ENCODE measurements around the gene TTC39C. TPM values are rescaled to one million over a fixed set of nuclear protein-coding genes. Genes with fewer than 3 reads are reported as not detected.

Gene TTC39C
- total RNA-seq, 1 donor from 2014 or later = 12.8 TPM

DNA sequence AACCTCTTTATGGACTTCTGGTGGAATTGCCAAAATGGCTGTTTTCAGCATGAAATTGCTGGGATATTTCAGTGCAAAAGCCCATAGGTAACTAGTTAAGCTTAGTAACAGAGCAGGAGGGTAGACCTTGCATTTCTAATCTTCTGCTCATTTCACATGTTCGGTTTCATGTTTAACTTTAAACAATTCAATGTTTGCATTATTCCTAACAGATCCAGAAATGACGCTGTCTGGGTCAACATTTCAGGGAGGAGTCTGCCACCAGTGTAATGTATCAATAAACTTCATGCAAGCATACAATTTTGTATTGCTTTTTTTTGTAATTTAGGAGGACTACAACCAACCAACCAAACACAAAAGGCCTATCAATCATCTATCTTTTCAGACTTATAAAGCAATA is 146.8 kb downstream of the TTC39C start:
- TF ChIP-seq, protein P1, sequence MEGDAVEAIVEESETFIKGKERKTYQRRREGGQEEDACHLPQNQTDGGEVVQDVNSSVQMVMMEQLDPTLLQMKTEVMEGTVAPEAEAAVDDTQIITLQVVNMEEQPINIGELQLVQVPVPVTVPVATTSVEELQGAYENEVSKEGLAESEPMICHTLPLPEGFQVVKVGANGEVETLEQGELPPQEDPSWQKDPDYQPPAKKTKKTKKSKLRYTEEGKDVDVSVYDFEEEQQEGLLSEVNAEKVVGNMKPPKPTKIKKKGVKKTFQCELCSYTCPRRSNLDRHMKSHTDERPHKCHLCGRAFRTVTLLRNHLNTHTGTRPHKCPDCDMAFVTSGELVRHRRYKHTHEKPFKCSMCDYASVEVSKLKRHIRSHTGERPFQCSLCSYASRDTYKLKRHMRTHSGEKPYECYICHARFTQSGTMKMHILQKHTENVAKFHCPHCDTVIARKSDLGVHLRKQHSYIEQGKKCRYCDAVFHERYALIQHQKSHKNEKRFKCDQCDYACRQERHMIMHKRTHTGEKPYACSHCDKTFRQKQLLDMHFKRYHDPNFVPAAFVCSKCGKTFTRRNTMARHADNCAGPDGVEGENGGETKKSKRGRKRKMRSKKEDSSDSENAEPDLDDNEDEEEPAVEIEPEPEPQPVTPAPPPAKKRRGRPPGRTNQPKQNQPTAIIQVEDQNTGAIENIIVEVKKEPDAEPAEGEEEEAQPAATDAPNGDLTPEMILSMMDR (IDR thresholded peaks at IDR 0.05; ENCODE audit: insufficient read depth, low read depth, low read length) = no peak
- no peak for TF ChIP-seq EZH2 (IDR thresholded peaks at IDR 0.05; ENCODE audit: insufficient read depth, low read length)
- Mint-ChIP-seq H3K4me3 (ENCODE audit: unreplicated experiment) (no peak overlapping the region), H3K27me3 (ENCODE audit: low read depth, unreplicated experiment) (no peaks in the 10 kb centered on the region), H3K4me1 (ENCODE audit: low read depth, unreplicated experiment) (peaks cover 4% of the 10 kb centered on the region), H3K36me3 (ENCODE audit: low read depth, unreplicated experiment) (peaks cover 12% of the 10 kb centered on the region), H3K27ac (ENCODE audit: unreplicated experiment) (no peak overlapping the region), H3K9me3 (ENCODE audit: unreplicated experiment) (no peaks in the 10 kb centered on the region)
- no peak overlapping the region for H2AFZ ChIP-seq (ENCODE audit: low read depth, low read length)
- no peaks in the 10 kb centered on the region for H3K9me3 ChIP-seq (ENCODE audit: insufficient read depth, low read depth, low read length)
- H3K4me1 ChIP-seq (ENCODE audit: insufficient read depth, low read length) = no peaks in the 10 kb centered on the region
- FAIRE-seq = no peak
- no peak overlapping the region for H3K4me2 ChIP-seq (ENCODE audit: low read length)
- no peak overlapping the region for H3K4me3 ChIP-seq (ENCODE audit: insufficient read depth, low read depth, low read length)
- H3K27ac ChIP-seq (ENCODE audit: low read depth, low read length) = no peak overlapping the region
- no peak for DNase-seq (ENCODE audit: low read depth)
- no peak overlapping the region for H3K9ac ChIP-seq (ENCODE audit: low read length)
- no peaks in the 10 kb centered on the region for H4K20me1 ChIP-seq (ENCODE audit: insufficient read depth, low read length)
- H3K36me3 ChIP-seq (ENCODE audit: insufficient read depth, low read length) = peaks cover 13% of the 10 kb centered on the region
- no peaks in the 10 kb centered on the region for H3K79me2 ChIP-seq (ENCODE audit: insufficient read depth, low read length)
- H3K27me3 ChIP-seq (ENCODE audit: insufficient read depth, low read length) = no peaks in the 10 kb centered on the region

- no peaks in the 10 kb centered on the region for H3K27me3 ChIP-seq (ENCODE audit: insufficient read depth, low read length)
- Mint-ChIP-seq H3K36me3 (ENCODE audit: low read depth, unreplicated experiment) (peaks cover 5% of the 10 kb centered on the region), H3K27me3 (ENCODE audit: low read depth, unreplicated experiment) (no peaks in the 10 kb centered on the region), H3K27ac (ENCODE audit: unreplicated experiment) (no peak overlapping the region), H3K9me3 (ENCODE audit: unreplicated experiment) (peaks cover 2% of the 10 kb centered on the region), H3K4me3 (ENCODE audit: unreplicated experiment) (no peak overlapping the region), H3K4me1 (ENCODE audit: low read depth, unreplicated experiment) (peaks cover 11% of the 10 kb centered on the region)
- no peaks in the 10 kb centered on the region for H3K9me3 ChIP-seq (ENCODE audit: insufficient read depth, low read depth, low read length)
- no peaks in the 10 kb centered on the region for H3K36me3 ChIP-seq (ENCODE audit: insufficient read depth, low read length)
- no peak overlapping the region for H3K4me2 ChIP-seq (ENCODE audit: low read length)
- no peaks in the 10 kb centered on the region for H4K20me1 ChIP-seq (ENCODE audit: insufficient read depth, low read length)
- no peaks in the 10 kb centered on the region for H3K79me2 ChIP-seq (ENCODE audit: insufficient read depth, low read length)
- H3K4me3 ChIP-seq (ENCODE audit: insufficient read depth, low read depth, low read length) = no peak overlapping the region
- no peaks in the 10 kb centered on the region for H3K4me1 ChIP-seq (ENCODE audit: insufficient read depth, low read length)
- H3K9ac ChIP-seq (ENCODE audit: low read length) = no peak overlapping the region
- no peak overlapping the region for H3K27ac ChIP-seq (ENCODE audit: low read depth, low read length)
- no peak for DNase-seq (ENCODE audit: low read depth)
- TF ChIP-seq EZH2 (IDR thresholded peaks at IDR 0.05; ENCODE audit: insufficient read depth, low read length) = no peak
- TF ChIP-seq, protein P1 (IDR thresholded peaks at IDR 0.05; ENCODE audit: insufficient read depth, low read depth, low read length) = no peak
- no peak for FAIRE-seq
- no peak overlapping the region for H2AFZ ChIP-seq (ENCODE audit: low read depth, low read length)
Observed at GRCh38 chr18:24168496-24168895, 153.9 kb downstream of the TTC39C start.

DNA sequence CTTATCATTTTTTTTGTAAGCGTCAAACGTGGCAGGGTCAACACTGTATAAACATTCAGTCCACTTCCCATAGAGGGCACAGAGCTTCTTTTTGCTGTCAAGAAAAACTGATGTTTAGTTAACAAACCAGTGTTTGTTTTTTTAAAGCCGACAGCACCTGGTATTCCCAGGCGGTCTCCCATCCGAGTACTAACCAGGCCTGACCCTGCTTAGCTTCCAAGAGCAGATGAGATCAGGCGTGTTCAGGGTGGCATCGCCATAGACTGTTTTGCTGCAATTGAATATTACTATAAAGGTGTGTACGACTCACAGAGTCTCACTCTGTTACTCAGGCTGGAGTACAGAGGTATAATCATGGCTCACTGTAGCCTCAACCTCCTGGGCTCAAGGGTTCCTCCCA is 155.8 kb downstream of the TTC39C start:
- Mint-ChIP-seq H3K4me3 (ENCODE audit: unreplicated experiment) (no peak overlapping the region), H3K27ac (ENCODE audit: unreplicated experiment) (no peak overlapping the region), H3K27me3 (ENCODE audit: low read depth, unreplicated experiment) (no peaks in the 10 kb centered on the region), H3K9me3 (ENCODE audit: unreplicated experiment) (peaks cover 2% of the 10 kb centered on the region), H3K36me3 (ENCODE audit: low read depth, unreplicated experiment) (peaks cover 5% of the 10 kb centered on the region), H3K4me1 (ENCODE audit: low read depth, unreplicated experiment) (peaks cover 11% of the 10 kb centered on the region)
- no peak overlapping the region for H2AFZ ChIP-seq (ENCODE audit: low read depth, low read length)
- H3K9ac ChIP-seq (ENCODE audit: low read length) = no peak overlapping the region
- H3K4me2 ChIP-seq (ENCODE audit: low read length) = no peak overlapping the region
- DNase-seq (ENCODE audit: low read depth) (no peak), FAIRE-seq (no peak)
- no peak overlapping the region for H3K4me3 ChIP-seq (ENCODE audit: insufficient read depth, low read depth, low read length)
- no peak overlapping the region for H3K27ac ChIP-seq (ENCODE audit: low read depth, low read length)
- H3K4me1 ChIP-seq (ENCODE audit: insufficient read depth, low read length) = no peaks in the 10 kb centered on the region
- no peaks in the 10 kb centered on the region for H3K79me2 ChIP-seq (ENCODE audit: insufficient read depth, low read length)
- no peak for TF ChIP-seq EZH2 (IDR thresholded peaks at IDR 0.05; ENCODE audit: insufficient read depth, low read length)
- TF ChIP-seq, protein P1 (IDR thresholded peaks at IDR 0.05; ENCODE audit: insufficient read depth, low read depth, low read length) = no peak
- H4K20me1 ChIP-seq (ENCODE audit: insufficient read depth, low read length) = no peaks in the 10 kb centered on the region
- no peaks in the 10 kb centered on the region for H3K27me3 ChIP-seq (ENCODE audit: insufficient read depth, low read length)
- H3K9me3 ChIP-seq (ENCODE audit: insufficient read depth, low read depth, low read length) = no peaks in the 10 kb centered on the region
- H3K36me3 ChIP-seq (ENCODE audit: insufficient read depth, low read length) = peaks cover 3% of the 10 kb centered on the region

All from astrocyte (in vitro differentiated cells and primary cell).